ENCODE results near the gene RTN4IP1. TPM values are rescaled to one million over a fixed set of nuclear protein-coding genes. Genes with fewer than 3 reads are reported as not detected.

Gene RTN4IP1
- polyA plus RNA-seq, 1 donor from 2014 or later = 8.5 TPM

DNA sequence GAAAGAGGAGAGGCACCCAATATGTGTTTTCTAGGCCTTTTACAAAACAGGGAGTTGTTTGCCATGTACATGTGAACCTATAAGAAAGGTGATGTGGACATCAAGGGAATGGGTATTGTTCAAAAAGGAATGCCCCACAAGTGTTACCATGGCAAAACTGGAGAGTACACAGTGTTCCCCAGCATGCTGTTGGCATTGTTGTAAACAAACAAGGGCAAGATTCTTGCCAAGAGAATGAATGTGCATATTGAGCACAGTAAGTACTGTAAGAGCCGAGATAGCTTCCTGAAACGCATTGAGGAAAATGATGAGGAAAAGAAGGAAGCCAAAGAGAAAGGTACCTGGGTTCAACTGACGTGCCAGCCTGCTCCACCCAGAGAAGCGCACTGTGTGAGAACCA, 13.2 kb upstream of the RTN4IP1 start:
- Histone ChIP-seq H3F3A (ENCODE audit: insufficient read depth, low read length, poor library complexity, severe bottlenecking) (no peaks in the 10 kb centered on the region), H2AFZ (ENCODE audit: low read depth, low read length) (no peak overlapping the region), H3K27me3 (ENCODE audit: insufficient read depth, low read depth, low read length) (no peaks in the 10 kb centered on the region), H3K27ac (ENCODE audit: low read length) (no peak overlapping the region), H3K79me2 (replicated peaks; ENCODE audit: insufficient read depth, low read length) (no peaks in the 10 kb centered on the region), H3K9me3 (ENCODE audit: low read length) (no peaks in the 10 kb centered on the region), H3K36me3 (ENCODE audit: insufficient read depth, low read length) (no peaks in the 10 kb centered on the region), H3K9ac (ENCODE audit: low read length) (no peak overlapping the region), H3K4me2 (ENCODE audit: low read length) (no peak overlapping the region), H4K20me1 (ENCODE audit: insufficient read depth) (no peaks in the 10 kb centered on the region), H3K4me3 (ENCODE audit: low read length) (no peak overlapping the region), H3K9me2 (ENCODE audit: insufficient read depth, low read length) (no peaks in the 10 kb centered on the region)
- TF ChIP-seq TAF1 (IDR thresholded peaks at IDR 0.05; ENCODE audit: low read depth) (no peak), EZH2 (IDR thresholded peaks at IDR 0.05; ENCODE audit: borderline replicate concordance, insufficient read depth, low read length, poor library complexity, severe bottlenecking) (no peak), POLR2AphosphoS5 (IDR thresholded peaks at IDR 0.05) (no peak), SMC3 (conservative IDR thresholded peaks at IDR 0.05; ENCODE audit: poor library complexity) (no peak), MXI1 (conservative IDR thresholded peaks at IDR 0.05; ENCODE audit: poor library complexity, severe bottlenecking) (no peak), EP300 (conservative IDR thresholded peaks at IDR 0.05; ENCODE audit: poor library complexity, severe bottlenecking) (no peak), RAD21 (conservative IDR thresholded peaks at IDR 0.05) (no peak)
- TF ChIP-seq, protein P1, sequence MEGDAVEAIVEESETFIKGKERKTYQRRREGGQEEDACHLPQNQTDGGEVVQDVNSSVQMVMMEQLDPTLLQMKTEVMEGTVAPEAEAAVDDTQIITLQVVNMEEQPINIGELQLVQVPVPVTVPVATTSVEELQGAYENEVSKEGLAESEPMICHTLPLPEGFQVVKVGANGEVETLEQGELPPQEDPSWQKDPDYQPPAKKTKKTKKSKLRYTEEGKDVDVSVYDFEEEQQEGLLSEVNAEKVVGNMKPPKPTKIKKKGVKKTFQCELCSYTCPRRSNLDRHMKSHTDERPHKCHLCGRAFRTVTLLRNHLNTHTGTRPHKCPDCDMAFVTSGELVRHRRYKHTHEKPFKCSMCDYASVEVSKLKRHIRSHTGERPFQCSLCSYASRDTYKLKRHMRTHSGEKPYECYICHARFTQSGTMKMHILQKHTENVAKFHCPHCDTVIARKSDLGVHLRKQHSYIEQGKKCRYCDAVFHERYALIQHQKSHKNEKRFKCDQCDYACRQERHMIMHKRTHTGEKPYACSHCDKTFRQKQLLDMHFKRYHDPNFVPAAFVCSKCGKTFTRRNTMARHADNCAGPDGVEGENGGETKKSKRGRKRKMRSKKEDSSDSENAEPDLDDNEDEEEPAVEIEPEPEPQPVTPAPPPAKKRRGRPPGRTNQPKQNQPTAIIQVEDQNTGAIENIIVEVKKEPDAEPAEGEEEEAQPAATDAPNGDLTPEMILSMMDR (IDR thresholded peaks at IDR 0.05; ENCODE audit: poor library complexity, severe bottlenecking) = no peak
- TF ChIP-seq, protein P2, sequence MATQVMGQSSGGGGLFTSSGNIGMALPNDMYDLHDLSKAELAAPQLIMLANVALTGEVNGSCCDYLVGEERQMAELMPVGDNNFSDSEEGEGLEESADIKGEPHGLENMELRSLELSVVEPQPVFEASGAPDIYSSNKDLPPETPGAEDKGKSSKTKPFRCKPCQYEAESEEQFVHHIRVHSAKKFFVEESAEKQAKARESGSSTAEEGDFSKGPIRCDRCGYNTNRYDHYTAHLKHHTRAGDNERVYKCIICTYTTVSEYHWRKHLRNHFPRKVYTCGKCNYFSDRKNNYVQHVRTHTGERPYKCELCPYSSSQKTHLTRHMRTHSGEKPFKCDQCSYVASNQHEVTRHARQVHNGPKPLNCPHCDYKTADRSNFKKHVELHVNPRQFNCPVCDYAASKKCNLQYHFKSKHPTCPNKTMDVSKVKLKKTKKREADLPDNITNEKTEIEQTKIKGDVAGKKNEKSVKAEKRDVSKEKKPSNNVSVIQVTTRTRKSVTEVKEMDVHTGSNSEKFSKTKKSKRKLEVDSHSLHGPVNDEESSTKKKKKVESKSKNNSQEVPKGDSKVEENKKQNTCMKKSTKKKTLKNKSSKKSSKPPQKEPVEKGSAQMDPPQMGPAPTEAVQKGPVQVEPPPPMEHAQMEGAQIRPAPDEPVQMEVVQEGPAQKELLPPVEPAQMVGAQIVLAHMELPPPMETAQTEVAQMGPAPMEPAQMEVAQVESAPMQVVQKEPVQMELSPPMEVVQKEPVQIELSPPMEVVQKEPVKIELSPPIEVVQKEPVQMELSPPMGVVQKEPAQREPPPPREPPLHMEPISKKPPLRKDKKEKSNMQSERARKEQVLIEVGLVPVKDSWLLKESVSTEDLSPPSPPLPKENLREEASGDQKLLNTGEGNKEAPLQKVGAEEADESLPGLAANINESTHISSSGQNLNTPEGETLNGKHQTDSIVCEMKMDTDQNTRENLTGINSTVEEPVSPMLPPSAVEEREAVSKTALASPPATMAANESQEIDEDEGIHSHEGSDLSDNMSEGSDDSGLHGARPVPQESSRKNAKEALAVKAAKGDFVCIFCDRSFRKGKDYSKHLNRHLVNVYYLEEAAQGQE (IDR thresholded peaks at IDR 0.05; ENCODE audit: borderline replicate concordance) = no peak

DNA sequence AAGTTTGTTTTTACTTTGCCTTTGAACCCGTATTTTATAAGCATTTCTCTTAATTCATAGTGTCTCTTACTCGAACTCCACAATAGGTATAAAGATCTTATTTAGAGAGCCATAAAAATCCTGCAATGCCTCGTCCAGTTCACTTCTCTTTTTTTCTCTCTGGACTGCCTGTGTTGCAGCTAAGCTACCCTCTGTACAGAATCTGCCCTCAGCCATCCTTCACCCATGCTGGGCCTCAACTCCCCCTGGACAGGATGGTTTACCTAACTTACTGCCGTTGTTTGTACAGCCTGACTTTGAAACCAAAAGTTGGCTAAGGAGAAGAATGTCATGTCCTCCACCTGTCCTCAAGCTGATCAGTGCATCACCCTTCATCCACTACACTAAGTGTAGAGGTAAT, 10.5 kb upstream of the RTN4IP1 start:
- Histone ChIP-seq H3K4me3 (ENCODE audit: low read length) (no peak overlapping the region), H3K9me3 (ENCODE audit: low read length) (no peaks in the 10 kb centered on the region), H3K27ac (ENCODE audit: low read length) (no peak overlapping the region), H3K4me2 (ENCODE audit: low read length) (no peak overlapping the region), H3K79me2 (replicated peaks; ENCODE audit: insufficient read depth, low read length) (peaks cover 5% of the 10 kb centered on the region), H3K36me3 (ENCODE audit: insufficient read depth, low read length) (no peaks in the 10 kb centered on the region), H4K20me1 (ENCODE audit: insufficient read depth) (no peaks in the 10 kb centered on the region), H3F3A (ENCODE audit: insufficient read depth, low read length, poor library complexity, severe bottlenecking) (no peaks in the 10 kb centered on the region), H2AFZ (ENCODE audit: low read depth, low read length) (no peak overlapping the region), H3K9me2 (ENCODE audit: insufficient read depth, low read length) (no peaks in the 10 kb centered on the region), H3K9ac (ENCODE audit: low read length) (no peak overlapping the region), H3K27me3 (ENCODE audit: insufficient read depth, low read depth, low read length) (no peaks in the 10 kb centered on the region)
- TF ChIP-seq EP300 (conservative IDR thresholded peaks at IDR 0.05; ENCODE audit: poor library complexity, severe bottlenecking) (no peak), TAF1 (IDR thresholded peaks at IDR 0.05; ENCODE audit: low read depth) (no peak), POLR2AphosphoS5 (IDR thresholded peaks at IDR 0.05) (no peak)
